ENCODE measurements around the gene PBXIP1. TPM values are rescaled to one million over a fixed set of nuclear protein-coding genes. Genes with fewer than 3 reads are reported as not detected.

The PBXIP1 gene
- total and polyA plus RNA-seq, 2 of the 13 experiments (the other 11 are each of a cell fraction or from before 2014, with no cell fraction given): 16.3 to 31.9 TPM

- no peak for TF ChIP-seq SAFB2 (CRISPR knock-in tag; IDR thresholded peaks at IDR 0.05; ENCODE audit: borderline replicate concordance, low read depth)
- TF ChIP-seq BRF2 (CRISPR knock-in tag; IDR thresholded peaks at IDR 0.05): no peak
- TF ChIP-seq GABPA (IDR thresholded peaks at IDR 0.05; ENCODE audit: low read depth, low read length): no peak
- peak; percentile 56; the same call in 1 of the 2 replicates for TF ChIP-seq GABPA (CRISPR knock-in tag; IDR thresholded peaks at IDR 0.05; ENCODE audit: low read depth)
- no peak for TF ChIP-seq ZNF691 (CRISPR knock-in tag; IDR thresholded peaks at IDR 0.05; ENCODE audit: borderline replicate concordance, low read depth)
- TF ChIP-seq SIX4 (CRISPR knock-in tag; IDR thresholded peaks at IDR 0.05): peak; percentile 68
- no peak; the same call in 1 of the 2 replicates for TF ChIP-seq FOXK1 (CRISPR knock-in tag; IDR thresholded peaks at IDR 0.05; ENCODE audit: borderline replicate concordance, low read depth)
- TF ChIP-seq SNAI1 (CRISPR knock-in tag; IDR thresholded peaks at IDR 0.05; ENCODE audit: borderline replicate concordance): no peak
- no peak for TF ChIP-seq KIAA2018 (CRISPR knock-in tag; IDR thresholded peaks at IDR 0.05; ENCODE audit: borderline replicate concordance)
- no peak for TF ChIP-seq ZNF678 (CRISPR knock-in tag; IDR thresholded peaks at IDR 0.05)
- TF ChIP-seq RELA (CRISPR knock-in tag; IDR thresholded peaks at IDR 0.05): no peak
- no peak for TF ChIP-seq E2F5 (CRISPR knock-in tag; conservative IDR thresholded peaks at IDR 0.05)
- TF ChIP-seq MTF1 (CRISPR knock-in tag; IDR thresholded peaks at IDR 0.05): no peak
- no peak for TF ChIP-seq ZFP62 (CRISPR knock-in tag; IDR thresholded peaks at IDR 0.05)
- no peak for TF ChIP-seq ZFP36L2 (CRISPR knock-in tag; IDR thresholded peaks at IDR 0.05)
- TF ChIP-seq ZNF12 (CRISPR knock-in tag; IDR thresholded peaks at IDR 0.05): no peak; the same call in 1 of the 2 replicates
- TF ChIP-seq NR2C2 (CRISPR knock-in tag; IDR thresholded peaks at IDR 0.05; ENCODE audit: borderline replicate concordance): no peak
- no peak for TF ChIP-seq ZNF543 (CRISPR knock-in tag; IDR thresholded peaks at IDR 0.05)
- no peak for TF ChIP-seq ZBTB8A (CRISPR knock-in tag; IDR thresholded peaks at IDR 0.05; ENCODE audit: borderline replicate concordance, low read depth)
- TF ChIP-seq THAP11 (CRISPR knock-in tag; IDR thresholded peaks at IDR 0.05): no peak; the same call in 1 of the 2 replicates
Observed at GRCh38 chr1:154931940-154932487, 23.9 kb downstream of the PBXIP1 start (continued).
